Stimulated activated CD8-positive, alpha-beta memory T cell treated with anti-CD3 and anti-CD28 coated beads, Interleukin-12 subunit alpha, Interleukin-12 subunit beta, amount 100 ng/mL, for 24 hours (primary cell): ENCODE data around the gene TMEM108.

Experiments
- DNase-seq: peaks from one replicate; pipeline ENCODE4 v3.0.0-alpha.2; 2020; ENCODE audit errors: extremely low read depth

The TMEM108 gene

GRCh38 chr3:133418361-133418760 lies 380.2 kb downstream of the TMEM108 start:
- DNase-seq: no peak

- no peak for DNase-seq
Measured at GRCh38 chr3:133419151-133419909, 381.1 kb downstream of the TMEM108 start.

DNA sequence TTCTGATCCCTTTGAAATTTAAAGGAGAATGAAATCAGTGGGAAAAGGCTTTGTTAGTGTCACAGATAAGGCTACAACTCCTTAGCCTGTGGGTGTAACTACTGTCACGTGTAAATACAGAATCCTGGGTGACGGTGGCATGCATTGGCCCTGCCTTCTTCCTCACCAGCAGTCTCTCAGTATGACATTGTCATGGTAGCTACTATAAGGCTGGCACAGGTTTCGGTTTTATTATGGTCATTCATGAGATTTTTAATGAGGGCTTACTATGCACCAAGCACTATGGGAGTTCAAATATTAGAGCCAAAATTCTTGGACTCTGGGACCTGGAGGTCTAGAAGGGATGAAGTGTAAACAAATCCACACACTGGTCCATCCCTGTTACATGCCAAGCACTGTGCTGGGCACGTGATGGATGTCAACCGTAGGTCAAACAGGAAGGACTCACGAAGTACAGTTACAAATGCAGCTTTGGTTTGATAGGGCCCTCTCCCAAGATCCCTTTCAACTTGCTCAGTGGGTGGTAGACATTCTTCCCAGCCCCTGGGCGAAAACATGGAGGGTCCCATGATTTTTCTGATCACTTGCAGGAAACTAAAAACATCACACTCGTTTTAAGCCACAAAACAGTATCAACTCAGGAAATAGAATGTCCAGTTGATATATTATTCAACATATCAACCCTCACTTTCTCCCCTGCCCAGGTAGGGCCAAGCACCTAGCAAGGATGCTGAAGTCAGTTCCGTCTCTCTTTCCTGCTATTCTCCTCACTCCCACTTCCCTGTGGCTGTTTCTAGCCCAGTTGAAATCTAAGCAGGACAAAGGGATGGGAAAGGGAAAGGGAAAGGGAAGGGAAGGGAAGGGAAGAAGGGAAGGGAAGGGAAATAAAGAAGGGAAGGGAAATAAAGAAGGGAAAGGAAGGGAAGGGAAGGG lies 387.0 kb downstream of the TMEM108 start:
- no peak for DNase-seq

GRCh38 chr3:133425898-133426297 lies 387.7 kb downstream of the TMEM108 start:
- DNase-seq: no peak

DNA sequence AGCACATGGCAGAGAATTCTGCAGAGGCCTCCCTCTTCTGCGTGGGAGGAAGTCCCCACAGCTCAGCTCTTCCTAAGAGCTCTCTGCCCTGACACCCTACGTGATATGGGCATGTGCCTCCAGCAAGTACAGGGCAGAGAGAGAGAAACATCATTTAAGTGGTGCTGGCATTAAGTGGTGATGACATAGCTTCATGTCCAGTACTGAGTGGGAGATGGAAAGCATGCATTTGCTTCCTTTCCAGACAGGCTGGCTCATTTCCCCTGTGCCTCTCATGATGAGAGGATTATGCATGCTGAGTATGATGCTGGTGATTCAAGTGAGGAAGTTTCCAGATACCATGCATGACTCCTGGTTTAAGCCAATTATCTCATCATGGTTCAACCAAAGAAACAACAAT lies 388.5 kb downstream of the TMEM108 start:
- no peak for DNase-seq

GRCh38 chr3:133428552-133428951 lies 390.4 kb downstream of the TMEM108 start:
- DNase-seq: no peak

GRCh38 chr3:133429063-133429462 lies 390.9 kb downstream of the TMEM108 start:
- no peak for DNase-seq

DNA sequence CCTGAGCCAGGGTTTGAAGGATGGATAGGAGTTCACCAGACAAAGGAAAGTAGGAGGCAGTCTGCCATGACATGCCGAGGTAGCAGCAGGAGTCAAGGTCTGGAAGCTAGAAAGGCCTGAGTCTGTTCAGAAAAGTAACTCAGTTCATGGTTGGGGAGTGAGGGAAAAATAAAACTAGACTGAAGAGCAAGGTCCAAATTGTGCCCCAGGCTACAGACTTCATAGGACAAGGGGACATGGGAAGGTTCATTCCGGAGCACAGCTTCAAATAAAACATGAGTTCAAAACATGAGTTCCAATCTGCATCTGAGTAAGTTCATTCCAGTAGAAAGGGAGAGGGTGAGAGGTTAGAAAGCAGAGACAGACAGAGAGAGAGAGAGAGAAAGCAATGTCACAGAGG lies 401.4 kb downstream of the TMEM108 start:
- DNase-seq: no peak

DNA sequence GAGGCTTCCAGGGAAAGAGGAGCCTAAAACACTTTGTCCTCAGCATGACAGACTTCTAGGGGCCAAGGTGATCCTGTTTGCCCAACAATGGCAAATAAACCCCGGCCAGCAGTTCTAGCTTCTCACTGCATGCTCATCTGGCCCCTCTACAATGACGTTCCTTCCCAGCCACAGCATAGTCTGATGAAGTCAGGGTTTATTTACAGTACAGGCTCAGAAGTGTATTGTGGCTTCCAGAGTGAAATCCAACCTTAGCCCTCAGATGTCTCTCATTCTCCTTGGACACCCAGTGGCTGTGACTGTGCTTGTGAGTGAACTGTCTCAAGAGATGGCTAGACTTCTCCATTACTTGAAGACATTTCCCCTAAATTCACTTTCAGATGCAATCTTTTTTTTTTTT lies 402.5 kb downstream of the TMEM108 start:
- no peak for DNase-seq

GRCh38 chr3:133441867-133442270 lies 403.7 kb downstream of the TMEM108 start:
- no peak for DNase-seq

DNA sequence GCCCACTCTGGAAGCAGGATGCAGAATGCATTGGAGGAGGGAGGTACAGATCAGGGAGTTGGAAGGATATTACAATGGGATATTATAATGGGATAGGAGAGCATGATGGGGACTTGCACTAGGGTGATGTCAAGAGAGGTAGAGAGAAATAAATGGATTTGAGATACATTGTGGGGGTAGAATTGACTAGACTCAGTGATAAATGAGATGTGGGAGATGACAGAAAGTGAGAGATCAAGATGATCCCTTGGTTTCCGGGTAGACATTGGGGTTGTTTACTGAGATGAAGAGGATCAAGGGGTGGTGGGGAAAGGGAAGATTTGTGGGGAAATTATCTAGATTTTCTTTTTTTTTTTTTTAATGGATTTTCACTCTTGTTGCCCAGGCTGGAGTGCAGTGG lies 404.3 kb downstream of the TMEM108 start:
- DNase-seq: no peak

- DNase-seq: no peak
Measured at GRCh38 chr3:133443649-133444422, 405.6 kb downstream of the TMEM108 start.

DNA sequence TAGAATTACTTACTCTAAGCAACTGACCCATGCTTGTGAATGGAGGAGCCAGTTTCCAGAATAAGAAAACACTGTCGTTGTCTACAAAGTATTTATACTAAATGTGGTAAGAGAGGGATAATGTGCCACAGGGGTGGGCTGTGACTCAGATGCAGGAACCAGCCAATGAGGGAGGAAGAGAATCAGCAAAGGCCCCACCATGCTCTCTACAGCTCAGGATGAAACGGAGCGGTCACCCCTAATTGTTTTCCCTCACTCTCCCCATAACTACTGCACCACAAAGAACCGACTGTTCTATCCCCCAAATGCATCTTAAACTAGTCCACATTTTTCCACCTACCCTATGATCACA lies 406.2 kb downstream of the TMEM108 start:
- DNase-seq: no peak

DNA sequence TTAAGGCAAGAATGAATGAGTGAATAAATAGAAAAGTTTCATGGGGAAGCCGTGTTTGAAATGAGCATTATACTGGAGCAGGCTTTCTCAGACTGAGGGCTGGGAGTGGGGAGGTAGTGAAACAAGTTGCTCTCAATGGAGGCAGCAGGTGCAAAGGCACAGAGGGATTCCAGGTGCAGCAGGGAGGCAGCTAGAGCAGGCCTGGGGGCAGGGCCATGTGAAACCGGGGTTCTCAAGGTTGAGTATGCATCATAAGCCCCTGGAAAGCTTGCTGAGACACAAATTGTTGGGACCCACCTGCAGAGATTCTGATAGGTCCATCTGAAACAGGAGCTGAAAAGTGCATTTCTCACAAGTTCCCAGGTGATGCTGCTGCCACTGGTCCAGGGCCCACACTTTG lies 406.9 kb downstream of the TMEM108 start:
- DNase-seq: no peak
